GM12874 (cell line): Measurements from ENCODE around the gene STAG2.

Experiments
- TF ChIP-seq, protein P1 (sequence below): IDR thresholded peaks from 2 replicates; pipeline ENCODE4 v1.5.1; 2011; ENCODE audit warnings: low read depth, mild to moderate bottlenecking, control low read depth, low read length, moderate library complexity; ENCODE audit not compliant: insufficient read depth

The STAG2 gene

DNA sequence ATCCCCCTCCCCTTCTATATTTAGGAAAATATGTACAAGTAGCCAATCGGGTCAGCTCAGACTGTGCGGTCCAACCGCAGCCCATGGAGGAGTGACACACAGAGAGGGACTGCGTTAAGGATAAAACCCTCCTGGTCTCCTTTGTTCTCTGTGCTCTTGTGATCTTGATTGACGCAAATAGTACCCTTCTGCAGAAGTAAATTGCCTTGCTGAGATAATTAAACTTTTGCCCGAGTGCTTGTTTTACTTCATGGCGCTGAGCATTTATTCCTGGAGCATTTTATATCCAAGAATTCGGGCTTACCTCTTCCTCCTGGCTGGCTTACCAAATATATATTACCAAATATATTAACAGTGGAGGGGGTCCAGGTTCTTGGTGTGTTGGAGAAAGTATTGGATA, 184.2 kb downstream of the STAG2 start:
- TF ChIP-seq, protein P1, sequence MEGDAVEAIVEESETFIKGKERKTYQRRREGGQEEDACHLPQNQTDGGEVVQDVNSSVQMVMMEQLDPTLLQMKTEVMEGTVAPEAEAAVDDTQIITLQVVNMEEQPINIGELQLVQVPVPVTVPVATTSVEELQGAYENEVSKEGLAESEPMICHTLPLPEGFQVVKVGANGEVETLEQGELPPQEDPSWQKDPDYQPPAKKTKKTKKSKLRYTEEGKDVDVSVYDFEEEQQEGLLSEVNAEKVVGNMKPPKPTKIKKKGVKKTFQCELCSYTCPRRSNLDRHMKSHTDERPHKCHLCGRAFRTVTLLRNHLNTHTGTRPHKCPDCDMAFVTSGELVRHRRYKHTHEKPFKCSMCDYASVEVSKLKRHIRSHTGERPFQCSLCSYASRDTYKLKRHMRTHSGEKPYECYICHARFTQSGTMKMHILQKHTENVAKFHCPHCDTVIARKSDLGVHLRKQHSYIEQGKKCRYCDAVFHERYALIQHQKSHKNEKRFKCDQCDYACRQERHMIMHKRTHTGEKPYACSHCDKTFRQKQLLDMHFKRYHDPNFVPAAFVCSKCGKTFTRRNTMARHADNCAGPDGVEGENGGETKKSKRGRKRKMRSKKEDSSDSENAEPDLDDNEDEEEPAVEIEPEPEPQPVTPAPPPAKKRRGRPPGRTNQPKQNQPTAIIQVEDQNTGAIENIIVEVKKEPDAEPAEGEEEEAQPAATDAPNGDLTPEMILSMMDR: no peak

DNA sequence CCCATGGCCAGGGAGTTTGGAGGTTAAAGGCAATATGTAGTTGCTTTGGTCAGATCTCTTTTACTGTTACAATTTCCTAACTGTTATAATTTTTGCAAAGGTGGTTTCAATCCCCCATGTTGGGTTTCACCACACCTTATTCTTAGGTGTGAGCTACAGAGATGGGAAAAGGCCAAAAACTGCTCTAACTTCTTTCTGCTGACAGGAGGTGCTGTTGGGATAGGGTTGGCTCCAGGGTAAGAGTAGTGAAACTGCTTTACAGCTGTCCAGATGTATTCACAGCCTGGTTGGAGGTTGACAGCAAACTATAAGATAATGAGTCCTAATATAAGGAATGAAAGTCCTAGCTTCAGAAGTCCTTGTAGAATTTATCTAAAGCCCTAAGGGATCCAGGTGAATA, 189.7 kb downstream of the STAG2 start:
- TF ChIP-seq, protein P1: no peak
